Effector memory CD4-positive, alpha-beta T cell (primary cell): ENCODE results near the gene TTLL5.

ENCODE experiments used
- DNase-seq, 3 donors: peaks; one replicate each; pipeline ENCODE4 v3.0.0-alpha.2; 2020
- H3K27ac ChIP-seq: 2 replicates; pipeline ENCODE4 v1.7.0; 2013; ENCODE audit warnings: mild to moderate bottlenecking, low read length, moderate library complexity; ENCODE audit not compliant: insufficient read depth, poor library complexity, severe bottlenecking
- H3K27me3 ChIP-seq: replicated peaks from 2 replicates; pipeline ENCODE4 v1.7.0; 2013; ENCODE audit warnings: mild to moderate bottlenecking, low read length; ENCODE audit not compliant: insufficient read depth, control insufficient read depth, poor library complexity, severe bottlenecking
- H3K36me3 ChIP-seq: 2 replicates; pipeline ENCODE4 v1.7.0; 2013; ENCODE audit warnings: mild to moderate bottlenecking, low read length, moderate library complexity; ENCODE audit not compliant: control insufficient read depth, insufficient read depth
- H3K4me1 ChIP-seq: 2 replicates; pipeline ENCODE4 v1.7.0; 2013; ENCODE audit warnings: low read length, mild to moderate bottlenecking; ENCODE audit not compliant: control insufficient read depth, insufficient read depth, poor library complexity, severe bottlenecking
- H3K4me3 ChIP-seq: 2 replicates; pipeline ENCODE4 v1.7.0; 2013; ENCODE audit warnings: low read length, low read depth, mild to moderate bottlenecking; ENCODE audit not compliant: insufficient read depth, poor library complexity, severe bottlenecking
- H3K9me3 ChIP-seq: 2 replicates; pipeline ENCODE4 v1.7.0; 2013; ENCODE audit warnings: mild to moderate bottlenecking, low read length, moderate library complexity; ENCODE audit not compliant: control insufficient read depth

The TTLL5 gene

DNA sequence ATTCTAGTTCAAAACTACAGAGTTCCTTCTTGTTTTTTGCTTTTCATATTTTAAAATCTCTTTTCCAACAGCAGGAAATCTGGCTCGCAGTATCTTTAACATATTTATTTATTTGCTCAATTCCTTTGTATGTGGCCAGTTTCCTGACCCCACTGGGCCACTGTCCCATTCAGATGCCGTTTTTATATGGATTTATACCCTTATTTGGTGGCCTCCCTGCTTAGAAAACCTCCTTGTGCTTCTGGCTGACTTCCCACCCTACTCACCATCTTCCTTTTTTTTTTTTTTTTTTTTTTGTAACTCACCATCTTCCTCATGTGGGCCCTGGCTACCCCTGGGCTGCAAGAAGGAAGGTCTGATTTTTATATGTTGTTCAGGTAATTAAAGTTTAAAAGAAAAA, 53.9 kb downstream of the TTLL5 start:
- Histone ChIP-seq H3K27me3 (no peaks in the 10 kb centered on the region), H3K4me1 (no peaks in the 10 kb centered on the region), H3K4me3 (no peak overlapping the region), H3K27ac (no peak overlapping the region), H3K9me3 (no peaks in the 10 kb centered on the region), H3K36me3 (no peaks in the 10 kb centered on the region)
- DNase-seq, result no peak

DNA sequence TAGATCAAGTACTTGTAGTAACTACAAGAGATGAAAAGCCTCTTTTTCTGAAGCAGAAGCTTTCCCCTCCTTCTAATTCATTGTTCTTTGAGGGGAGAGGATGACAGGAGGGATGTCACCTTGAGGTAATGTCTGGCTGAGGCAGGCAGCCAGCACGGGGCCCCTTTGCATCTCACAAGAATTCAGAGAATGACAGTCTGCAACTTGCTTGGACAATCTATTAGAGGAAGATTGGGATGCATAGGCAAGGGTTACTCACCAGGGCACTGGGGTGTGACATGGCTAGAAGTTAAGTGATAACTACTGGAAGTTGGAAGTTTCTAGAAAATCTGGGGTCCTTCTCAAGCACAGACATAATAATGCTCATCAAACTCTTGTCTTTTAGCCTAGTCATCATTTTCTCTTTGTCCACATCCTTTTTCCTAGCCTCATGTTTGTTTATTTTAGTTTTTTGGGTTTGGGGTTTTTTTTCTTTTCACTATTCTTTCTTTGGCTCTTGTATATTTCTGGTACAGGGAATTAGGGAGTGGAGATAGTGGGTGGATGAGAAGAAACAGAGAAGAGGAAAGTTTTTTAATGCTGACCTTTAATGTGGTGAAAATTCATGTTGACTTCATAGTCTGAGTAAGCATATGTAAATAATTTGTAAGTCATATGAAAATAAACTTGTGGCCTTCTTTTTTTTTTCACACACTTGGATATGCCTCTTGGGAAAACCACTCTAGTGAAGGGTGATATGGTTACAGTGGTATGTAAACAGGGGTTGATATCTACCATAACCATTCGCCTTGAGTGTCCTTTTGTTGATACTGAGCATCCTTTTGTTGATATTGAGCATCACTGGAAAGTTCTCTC, 55.1 kb downstream of the TTLL5 start:
- Histone ChIP-seq H3K4me1 (no peaks in the 10 kb centered on the region), H3K36me3 (peaks cover 4% of the 10 kb centered on the region), H3K9me3 (no peaks in the 10 kb centered on the region), H3K4me3 (no peak overlapping the region), H3K27me3 (no peaks in the 10 kb centered on the region), H3K27ac (no peak overlapping the region)
- DNase-seq, result no peak

DNA sequence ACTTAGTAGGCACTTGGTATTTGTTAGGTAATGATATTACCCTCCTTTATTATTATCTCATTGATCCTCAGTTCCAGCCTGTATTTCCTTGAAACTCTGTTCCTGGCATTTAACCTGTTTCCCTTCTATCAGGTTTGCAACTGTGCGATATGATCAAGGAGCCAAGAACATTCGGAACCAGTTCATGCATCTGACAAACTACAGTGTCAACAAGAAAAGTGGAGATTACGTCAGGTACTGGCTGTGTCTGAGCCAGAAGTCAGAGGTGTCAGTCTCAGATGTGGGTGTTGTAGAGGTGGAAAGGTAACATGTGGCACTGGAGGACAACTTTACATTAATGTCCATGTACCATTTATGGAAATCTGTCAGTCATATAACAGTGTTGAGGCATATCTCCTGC, 56.7 kb downstream of the TTLL5 start:
- Histone ChIP-seq H3K27me3 (no peaks in the 10 kb centered on the region), H3K4me1 (no peaks in the 10 kb centered on the region), H3K4me3 (no peak overlapping the region), H3K36me3 (peaks cover 4% of the 10 kb centered on the region), H3K27ac (no peak overlapping the region), H3K9me3 (no peaks in the 10 kb centered on the region)
- DNase-seq, result no peak

DNA sequence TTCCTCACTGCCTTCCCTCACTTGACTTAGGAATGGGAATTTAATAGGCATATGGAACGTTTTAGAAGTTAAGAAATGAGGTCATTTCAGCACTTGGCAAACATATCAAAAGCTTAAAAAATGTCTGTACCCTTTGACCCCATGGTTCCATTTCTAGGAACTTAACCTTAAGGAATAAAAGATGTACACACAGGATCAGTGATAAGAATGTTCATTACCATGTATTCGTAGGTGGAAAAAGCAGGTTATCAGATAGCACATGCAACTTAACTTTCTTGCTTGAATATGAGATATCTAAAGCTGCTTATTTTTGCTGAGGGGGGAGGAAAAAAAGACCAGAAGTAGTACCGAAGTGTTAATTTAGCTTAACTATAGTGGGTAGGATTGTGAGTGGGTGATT, 57.2 kb downstream of the TTLL5 start:
- H3K36me3 ChIP-seq, result peaks cover 4% of the 10 kb centered on the region
- no peak for DNase-seq
- no peaks in the 10 kb centered on the region for H3K27me3 ChIP-seq
- H3K4me3 ChIP-seq, result no peak overlapping the region
- H3K27ac ChIP-seq, result no peak overlapping the region
- no peaks in the 10 kb centered on the region for H3K9me3 ChIP-seq
- no peaks in the 10 kb centered on the region for H3K4me1 ChIP-seq

DNA sequence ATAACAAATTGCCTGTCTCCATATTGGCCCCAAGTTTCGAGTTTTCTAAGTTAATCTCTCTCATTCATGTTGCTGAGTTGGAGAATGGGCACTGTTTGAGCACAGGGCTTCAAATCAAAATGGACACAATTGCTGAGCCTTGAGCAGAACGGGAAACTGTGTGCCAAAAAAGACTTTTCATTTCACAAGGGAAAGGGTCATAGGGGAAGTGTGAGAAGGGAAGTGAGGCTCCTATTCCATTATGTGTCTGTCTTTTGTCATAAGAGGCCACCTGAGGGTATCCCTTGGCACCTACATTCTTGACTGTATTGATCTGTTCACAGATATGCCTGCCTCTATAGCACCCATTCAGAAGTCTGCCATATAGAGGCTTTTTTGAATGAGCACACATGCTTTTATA, 59.1 kb downstream of the TTLL5 start:
- DNase-seq, result no peak
- H3K27me3 ChIP-seq, result no peaks in the 10 kb centered on the region
- H3K4me3 ChIP-seq, result no peak overlapping the region
- no peaks in the 10 kb centered on the region for H3K4me1 ChIP-seq
- H3K36me3 ChIP-seq, result peaks cover 4% of the 10 kb centered on the region
- H3K27ac ChIP-seq, result no peak overlapping the region
- H3K9me3 ChIP-seq, result no peaks in the 10 kb centered on the region

DNA sequence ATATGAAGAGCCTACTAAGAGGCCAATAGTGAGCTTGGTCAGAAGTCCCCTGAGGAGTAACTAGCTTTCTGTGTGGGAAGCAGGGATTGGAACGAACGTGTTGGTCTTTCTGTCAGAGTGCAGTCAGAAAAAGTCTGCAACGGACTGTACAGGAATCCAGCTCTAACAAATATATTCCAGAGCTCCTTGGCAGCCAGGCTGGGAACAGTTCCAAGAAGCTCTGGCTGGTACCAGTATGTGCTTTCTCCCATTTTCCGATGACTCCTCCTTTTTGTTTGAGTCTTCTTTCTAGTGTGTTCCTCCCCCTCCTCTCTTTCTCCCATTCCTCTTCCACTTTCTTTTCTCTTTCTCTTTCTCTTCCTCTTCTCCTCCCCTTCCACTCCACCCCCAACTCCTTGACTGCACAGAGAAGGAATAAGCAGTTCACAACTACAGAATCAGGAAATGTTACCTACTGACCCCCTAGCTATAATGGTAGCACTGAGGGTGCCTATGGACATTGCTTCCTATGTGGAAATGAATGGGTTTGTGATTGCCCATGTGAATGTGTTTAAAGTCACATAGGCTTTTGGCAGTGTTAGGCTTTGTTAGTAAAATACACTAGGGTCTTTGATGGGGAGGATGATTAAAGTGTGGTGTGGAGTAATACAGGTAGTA, 59.9 kb downstream of the TTLL5 start:
- no peak overlapping the region for H3K4me3 ChIP-seq
- H3K27ac ChIP-seq, result no peak overlapping the region
- no peaks in the 10 kb centered on the region for H3K27me3 ChIP-seq
- no peak for DNase-seq
- peaks cover 4% of the 10 kb centered on the region for H3K36me3 ChIP-seq
- H3K9me3 ChIP-seq, result no peaks in the 10 kb centered on the region
- H3K4me1 ChIP-seq, result no peaks in the 10 kb centered on the region

DNA sequence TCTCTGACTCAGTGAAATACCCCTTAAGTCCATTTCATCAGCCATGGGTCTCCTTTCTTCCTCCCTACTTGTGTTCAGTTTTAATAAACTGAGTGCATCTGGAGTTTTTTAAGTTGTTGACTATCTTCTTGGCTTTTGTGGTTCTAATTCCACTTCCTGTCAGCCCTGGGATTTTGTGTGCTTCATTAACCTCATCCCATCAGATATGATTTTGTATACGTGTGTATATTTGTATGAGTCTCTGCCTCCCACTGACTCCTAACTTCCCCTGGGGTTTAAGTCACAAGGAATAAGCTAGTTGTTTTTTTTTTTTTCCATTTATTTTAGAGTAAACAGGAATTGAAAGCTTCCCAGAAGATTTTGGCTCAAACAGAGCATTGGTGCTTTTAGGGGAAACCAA, 62.7 kb downstream of the TTLL5 start:
- Histone ChIP-seq H3K27me3 (no peaks in the 10 kb centered on the region), H3K27ac (no peak overlapping the region), H3K4me3 (no peak overlapping the region), H3K9me3 (no peaks in the 10 kb centered on the region), H3K36me3 (peaks cover 11% of the 10 kb centered on the region), H3K4me1 (no peaks in the 10 kb centered on the region)
- no peak for DNase-seq

DNA sequence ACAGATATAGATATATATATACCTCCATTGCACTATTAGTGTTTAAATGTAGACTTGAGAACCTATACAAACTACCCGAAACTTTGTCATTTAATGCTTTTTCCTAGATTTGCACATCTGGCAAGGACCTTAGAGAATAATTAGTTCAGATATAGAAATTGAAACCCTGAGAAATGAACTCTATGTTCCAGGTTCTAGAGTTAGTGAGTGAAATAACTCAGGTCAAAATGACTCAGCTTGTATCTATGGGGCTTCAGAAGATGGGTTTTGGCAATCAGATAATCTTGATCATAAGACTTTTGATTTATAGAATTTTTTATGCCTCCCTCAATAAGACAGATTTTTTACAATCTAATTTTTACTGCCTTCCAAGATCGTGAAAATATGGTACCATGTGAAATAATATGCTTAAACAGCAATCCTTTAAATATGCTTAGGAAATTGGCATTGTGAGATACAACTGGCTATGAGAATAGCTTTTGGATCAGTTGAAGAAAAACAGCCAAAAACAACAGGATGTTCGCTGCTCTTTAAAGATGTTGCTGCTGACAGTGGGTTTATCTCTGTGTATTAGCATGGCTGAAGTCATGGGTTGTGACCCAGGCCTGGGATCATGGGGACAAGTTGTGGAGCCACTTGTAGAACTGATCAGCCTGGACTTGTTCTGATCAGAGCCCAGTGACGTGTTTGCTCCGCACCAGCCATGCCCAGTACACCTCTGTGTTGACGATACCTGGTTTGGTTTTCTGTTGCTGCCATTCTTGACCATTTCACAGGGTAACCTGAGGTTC, 63.6 kb downstream of the TTLL5 start:
- no peaks in the 10 kb centered on the region for H3K27me3 ChIP-seq
- no peak overlapping the region for H3K4me3 ChIP-seq
- H3K36me3 ChIP-seq, result peaks cover 11% of the 10 kb centered on the region
- no peak for DNase-seq
- H3K9me3 ChIP-seq, result no peaks in the 10 kb centered on the region
- no peak overlapping the region for H3K27ac ChIP-seq
- H3K4me1 ChIP-seq, result no peaks in the 10 kb centered on the region

DNA sequence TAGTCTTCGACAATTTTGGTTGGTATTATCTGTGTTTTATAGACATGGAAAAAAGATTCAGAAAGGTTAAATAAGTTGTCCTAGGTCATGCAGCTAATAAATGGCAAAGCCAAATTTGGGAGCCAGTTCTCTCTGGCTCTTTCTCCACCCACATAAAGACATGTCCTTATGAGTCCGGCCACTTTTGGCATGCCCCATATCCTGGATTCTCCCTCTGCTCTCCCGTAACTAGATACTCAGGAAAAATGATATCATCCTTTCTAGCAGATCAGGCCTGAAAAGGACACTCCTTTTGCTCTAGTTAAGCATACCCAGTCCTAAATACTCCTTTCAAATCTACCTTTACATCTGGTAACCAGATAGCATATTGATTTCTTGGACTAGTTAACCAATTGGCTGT, 64.4 kb downstream of the TTLL5 start:
- no peak for DNase-seq
- H3K27ac ChIP-seq, result no peak overlapping the region
- no peaks in the 10 kb centered on the region for H3K9me3 ChIP-seq
- H3K4me3 ChIP-seq, result no peak overlapping the region
- no peaks in the 10 kb centered on the region for H3K27me3 ChIP-seq
- peaks cover 9% of the 10 kb centered on the region for H3K36me3 ChIP-seq
- H3K4me1 ChIP-seq, result no peaks in the 10 kb centered on the region

DNA sequence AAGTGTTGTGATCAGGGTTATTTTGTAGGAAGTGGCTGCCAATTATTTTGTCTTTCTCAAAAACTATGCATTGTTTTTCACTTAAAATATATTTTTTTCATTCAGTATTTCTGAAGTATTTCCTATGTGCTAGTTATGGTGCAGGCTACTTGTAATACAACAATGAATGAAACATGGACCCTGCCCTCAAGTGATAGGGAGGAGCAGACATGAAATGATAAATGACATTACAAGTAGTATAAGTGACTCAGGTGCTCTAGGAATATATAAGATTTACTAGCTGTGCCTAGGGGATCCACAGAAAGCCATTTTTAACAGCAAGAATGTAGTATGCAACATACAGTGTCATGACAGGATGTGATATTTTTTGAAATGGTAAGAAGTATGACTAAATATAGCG, 65.3 kb downstream of the TTLL5 start:
- Histone ChIP-seq H3K27ac (no peak overlapping the region), H3K4me3 (no peak overlapping the region), H3K4me1 (no peaks in the 10 kb centered on the region), H3K36me3 (peaks cover 7% of the 10 kb centered on the region), H3K9me3 (no peaks in the 10 kb centered on the region), H3K27me3 (no peaks in the 10 kb centered on the region)
- no peak for DNase-seq
